Measurements from ENCODE around the gene SLC44A1. TPM values are rescaled to one million over a fixed set of nuclear protein-coding genes. Genes with fewer than 3 reads are reported as not detected.

SLC44A1 gene
- total RNA-seq, 1 donor: 60.5 TPM

DNA sequence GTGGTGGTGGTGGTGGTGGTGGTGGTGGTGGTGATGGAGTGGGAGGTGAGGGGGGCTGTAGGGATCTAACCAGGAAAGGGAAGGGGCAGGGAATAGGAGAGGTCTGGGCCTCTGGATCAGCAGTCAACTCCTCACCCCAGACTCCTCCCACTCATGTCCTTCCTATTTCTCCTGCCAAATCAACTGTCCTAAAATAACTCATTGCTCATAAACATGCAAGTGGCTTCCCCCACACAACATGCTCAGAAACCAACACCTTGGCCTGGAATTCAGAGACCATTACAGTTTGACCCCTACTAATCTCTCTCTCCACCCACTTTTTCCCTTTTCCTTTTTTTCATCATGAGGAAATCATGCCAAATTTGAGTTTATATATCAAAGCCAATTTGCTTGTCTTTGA lies 195.0 kb downstream of the SLC44A1 start:
- peak; percentile 45 for DNase-seq (ENCODE audit: low read depth)

DNA sequence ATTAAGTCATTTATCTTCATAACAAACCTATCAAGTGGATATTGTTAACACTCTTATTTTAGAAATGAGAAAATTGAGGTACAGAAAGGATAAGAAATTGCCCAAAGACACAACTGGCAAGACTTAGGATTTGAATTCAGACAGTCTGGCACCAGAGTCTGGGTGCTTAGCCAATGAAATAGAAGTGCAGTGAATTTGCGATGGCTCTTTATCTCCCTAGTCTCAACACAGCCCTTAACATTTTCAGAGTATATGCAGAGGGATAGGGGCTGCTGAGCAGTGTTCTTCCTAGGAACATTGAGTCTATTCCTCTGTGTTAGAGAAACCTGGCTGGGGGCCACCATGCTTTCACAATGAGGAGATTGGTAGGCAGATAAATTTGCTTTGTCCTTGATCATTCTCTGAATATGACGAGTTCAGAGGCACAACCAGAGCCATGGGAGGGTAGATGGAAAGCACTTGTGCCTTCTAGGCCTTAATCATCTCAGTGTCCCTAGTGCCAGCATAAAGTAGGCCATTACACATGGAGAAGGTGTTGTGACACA lies 197.2 kb downstream of the SLC44A1 start:
- DNase-seq (ENCODE audit: low read depth): peak; percentile 26
- TF ChIP-seq, protein P1, sequence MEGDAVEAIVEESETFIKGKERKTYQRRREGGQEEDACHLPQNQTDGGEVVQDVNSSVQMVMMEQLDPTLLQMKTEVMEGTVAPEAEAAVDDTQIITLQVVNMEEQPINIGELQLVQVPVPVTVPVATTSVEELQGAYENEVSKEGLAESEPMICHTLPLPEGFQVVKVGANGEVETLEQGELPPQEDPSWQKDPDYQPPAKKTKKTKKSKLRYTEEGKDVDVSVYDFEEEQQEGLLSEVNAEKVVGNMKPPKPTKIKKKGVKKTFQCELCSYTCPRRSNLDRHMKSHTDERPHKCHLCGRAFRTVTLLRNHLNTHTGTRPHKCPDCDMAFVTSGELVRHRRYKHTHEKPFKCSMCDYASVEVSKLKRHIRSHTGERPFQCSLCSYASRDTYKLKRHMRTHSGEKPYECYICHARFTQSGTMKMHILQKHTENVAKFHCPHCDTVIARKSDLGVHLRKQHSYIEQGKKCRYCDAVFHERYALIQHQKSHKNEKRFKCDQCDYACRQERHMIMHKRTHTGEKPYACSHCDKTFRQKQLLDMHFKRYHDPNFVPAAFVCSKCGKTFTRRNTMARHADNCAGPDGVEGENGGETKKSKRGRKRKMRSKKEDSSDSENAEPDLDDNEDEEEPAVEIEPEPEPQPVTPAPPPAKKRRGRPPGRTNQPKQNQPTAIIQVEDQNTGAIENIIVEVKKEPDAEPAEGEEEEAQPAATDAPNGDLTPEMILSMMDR (IDR thresholded peaks at IDR 0.05; ENCODE audit: insufficient read depth, low read length): no peak
- no peak overlapping the region for H3K4me3 ChIP-seq (ENCODE audit: low read depth, low read length)

More for the DNA sequence above, 195.0 kb downstream of the SLC44A1 start:
- H3K4me3 ChIP-seq (ENCODE audit: low read depth, low read length): no peak overlapping the region
- TF ChIP-seq, protein P1 (IDR thresholded peaks at IDR 0.05; ENCODE audit: insufficient read depth, low read length): no peak

DNA sequence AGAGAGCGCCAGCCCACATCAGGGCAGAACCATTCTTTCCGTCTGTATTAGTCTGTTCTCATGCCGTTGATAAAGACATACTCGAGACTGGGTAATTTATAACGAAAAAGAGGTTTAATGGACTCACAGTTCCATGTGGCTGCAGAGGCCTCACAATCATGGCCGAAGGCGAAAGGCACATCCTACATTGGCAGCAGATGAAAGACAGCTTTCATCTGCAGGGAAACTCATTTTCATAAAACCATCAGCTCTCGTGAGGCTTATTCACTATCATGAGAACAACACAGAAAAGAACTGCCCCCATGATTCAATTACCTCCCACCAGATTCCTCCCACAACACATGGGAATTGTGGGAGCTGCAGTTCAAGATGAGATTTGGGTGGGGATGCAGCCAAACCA lies 198.7 kb downstream of the SLC44A1 start:
- no peak for DNase-seq (ENCODE audit: low read depth)
- no peak overlapping the region for H3K4me3 ChIP-seq (ENCODE audit: low read depth, low read length)
- TF ChIP-seq, protein P1 (IDR thresholded peaks at IDR 0.05; ENCODE audit: insufficient read depth, low read length): no peak

DNA sequence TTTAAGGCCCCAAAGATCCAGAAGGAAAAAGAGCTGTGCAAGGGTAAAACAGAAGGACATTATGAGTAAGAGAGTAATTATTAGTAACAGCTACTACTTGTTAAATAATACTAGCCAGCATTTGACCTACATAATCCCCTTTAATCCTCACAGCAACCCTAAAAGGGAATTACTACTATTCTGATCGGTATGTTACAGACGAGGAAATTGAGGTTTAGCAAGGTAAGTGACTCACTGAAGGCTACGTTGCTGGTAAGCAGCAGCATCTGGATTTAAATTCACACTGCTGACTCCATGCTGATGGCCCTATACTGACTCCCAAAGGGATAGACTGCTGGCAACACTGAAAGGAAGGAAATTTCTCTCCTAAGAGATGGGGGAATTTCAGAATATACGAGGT lies 199.7 kb downstream of the SLC44A1 start:
- no peak for DNase-seq (ENCODE audit: low read depth)
- no peak overlapping the region for H3K4me3 ChIP-seq (ENCODE audit: low read depth, low read length)
- TF ChIP-seq, protein P1 (IDR thresholded peaks at IDR 0.05; ENCODE audit: insufficient read depth, low read length): no peak

DNA sequence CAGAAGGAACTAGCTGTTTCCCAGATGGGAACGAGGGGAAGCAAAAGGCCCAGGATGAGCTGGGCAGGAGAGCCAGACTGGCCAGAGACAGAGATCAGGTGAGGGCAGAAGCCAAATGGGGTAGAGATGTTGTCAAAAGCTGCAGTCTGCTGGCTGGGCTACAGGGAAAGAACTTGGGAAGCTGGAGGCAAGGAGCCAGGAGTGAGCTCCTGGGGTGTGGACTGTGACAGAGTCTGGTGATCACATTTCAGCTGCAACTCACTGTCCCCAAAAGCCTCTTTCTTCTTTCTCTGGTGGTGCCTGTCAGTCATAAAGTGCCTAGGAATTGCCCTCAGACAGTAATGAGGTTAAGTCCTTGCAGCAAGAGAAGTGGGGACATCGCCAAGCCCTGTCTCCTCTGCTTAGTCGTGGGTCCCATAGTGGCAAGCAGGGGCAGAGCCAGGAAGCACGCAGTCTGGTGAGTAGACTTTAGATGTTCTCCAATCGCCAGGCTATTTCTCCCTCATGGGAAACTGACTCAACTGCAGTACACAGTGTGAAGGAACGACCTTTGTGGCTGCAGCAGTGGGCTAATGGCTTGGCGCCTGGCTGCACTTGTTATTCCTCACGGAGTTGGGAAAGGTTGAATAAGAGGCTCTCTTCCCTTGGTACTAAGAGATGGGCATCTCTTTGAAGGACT lies 200.9 kb downstream of the SLC44A1 start:
- TF ChIP-seq, protein P1 (IDR thresholded peaks at IDR 0.05; ENCODE audit: insufficient read depth, low read length): no peak
- H3K4me3 ChIP-seq (ENCODE audit: low read depth, low read length): no peak overlapping the region
- no peak for DNase-seq (ENCODE audit: low read depth)

DNA sequence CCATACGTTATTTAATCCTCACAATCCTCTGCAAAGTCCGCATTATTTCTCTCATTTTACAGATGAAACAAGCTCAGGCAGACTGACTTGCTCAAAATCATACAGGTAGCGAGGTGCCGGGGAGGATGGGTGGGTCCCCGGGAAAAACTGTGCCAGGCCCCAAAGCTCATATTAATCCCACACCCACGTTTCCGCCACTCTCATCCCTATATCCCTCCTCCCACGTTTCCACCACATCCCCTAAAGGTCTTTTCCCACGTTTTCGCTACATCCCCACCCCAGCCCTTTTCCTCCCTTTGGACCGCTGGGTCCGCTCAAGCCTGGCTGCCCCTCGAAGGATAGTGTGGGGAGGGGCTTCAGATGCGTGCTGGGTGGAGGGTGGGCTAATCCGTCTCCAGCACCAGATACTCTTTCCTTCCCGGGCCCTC lies 202.9 kb downstream of the SLC44A1 start:
- DNase-seq (ENCODE audit: low read depth): no peak
- peak overlapping the region; percentile 88 for H3K4me3 ChIP-seq (ENCODE audit: low read depth, low read length)
- TF ChIP-seq, protein P1 (IDR thresholded peaks at IDR 0.05; ENCODE audit: insufficient read depth, low read length): no peak

Measured in fibroblast of the aortic adventitia (primary cell).